Vein endothelial cell (primary cell): ENCODE data around the gene ZNF229. TPM values are rescaled to one million over a fixed set of nuclear protein-coding genes. Genes with fewer than 3 reads are reported as not detected.

Experiments
- total RNA-seq: library from RNA; depleted of rRNA; stranded (reverse); fragments of >200 nt; gene quantifications from 2 replicates; pipeline ENCODE4 v1.2.3, GENCODE V29; 2012

ZNF229 gene
- total RNA-seq: 6.2 and 15.7 TPM in 2 replicates

GRCh38 chr19:44447916-44448674 is at the start of gene ZNF229:
Gene ZNF229 (minus strand): TSS chr19:44448472. CDS start chr19:44442847, 5,625 bp downstream.

GRCh38 chr19:44401139-44402115 is 46.8 kb downstream of the ZNF229 start, which contains the start of gene ZNF285:
Gene ZNF285 (minus strand): TSS chr19:44401608. CDS start chr19:44397213, 4,395 bp downstream.

Other genes starting within 250 kb of the ZNF229 start
- gene ZNF227, start 235.9 kb downstream of the ZNF229 start, total RNA-seq: 15.4 and 18.6 TPM in 2 replicates
- gene ZNF233, start 188.6 kb downstream of the ZNF229 start, total RNA-seq: 0.65 and 0.76 TPM in 2 replicates
- gene ZNF235, start 143.4 kb downstream of the ZNF229 start, total RNA-seq: 4.6 and 6.3 TPM in 2 replicates
- gene ZNF112, start 91.8 kb downstream of the ZNF229 start, total RNA-seq: 6.2 and 8.2 TPM in 2 replicates
- 2.2 and 2.6 TPM in 2 replicates for gene ZNF285, start 46.9 kb downstream of the ZNF229 start, total RNA-seq
- 10.5 and 11.4 TPM in 2 replicates for gene ZNF180, start 52.0 kb upstream of the ZNF229 start, total RNA-seq
- 0.10 and 0.33 TPM in 2 replicates for gene CEACAM20, start 81.2 kb upstream of the ZNF229 start, total RNA-seq
- gene IGSF23, start 165.1 kb upstream of the ZNF229 start, total RNA-seq: 0.29 and 0.65 TPM in 2 replicates
- gene PVR, start 195.4 kb upstream of the ZNF229 start, total RNA-seq: 174 and 243 TPM in 2 replicates
- 3.3 and 4.6 TPM in 2 replicates for gene CEACAM19, start 223.0 kb upstream of the ZNF229 start, total RNA-seq